ENCODE data around the gene PCBP3. TPM values are rescaled to one million over a fixed set of nuclear protein-coding genes. Genes with fewer than 3 reads are reported as not detected.

Gene PCBP3
- total and polyA plus RNA-seq, 2 donors from 2014 or later: 2.3 to 5.4 TPM

- no peak overlapping the region for H3K27ac ChIP-seq (ENCODE audit: low read depth in 2 of 2, low read length in 2 of 2)
- H3K9ac ChIP-seq (ENCODE audit: low read length in 3 of 3): no peak overlapping the region
- H3K4me3 ChIP-seq (ENCODE audit: low read length in 3 of 3): no peak overlapping the region
- intact Hi-C loops (cut with DNase I): no loop called here
- H3K9me3 ChIP-seq (ENCODE audit: control insufficient read depth in 2 of 3, insufficient read depth in 1 of 3, low read length in 3 of 3): peaks cover 0 to 2% (median 0%) of the 10 kb centered on the region in 3 donors
- peaks cover 7% of the 10 kb centered on the region for H3K27me3 ChIP-seq (ENCODE audit: control insufficient read depth, insufficient read depth, low read length)
- DNase-seq: peak in 2 of 5 donors; percentile 62 to 86
- no peak for FAIRE-seq
- H3K4me1 ChIP-seq (ENCODE audit: control insufficient read depth in 2 of 3, insufficient read depth in 2 of 3, low read depth in 1 of 3, low read length in 3 of 3): peaks cover 0 to 2% (median 0%) of the 10 kb centered on the region in 3 donors
- TF ChIP-seq CTCF (IDR thresholded peaks at IDR 0.05; ENCODE audit: borderline replicate concordance, extremely low read depth, insufficient read depth): no peak
- H3K36me3 ChIP-seq (ENCODE audit: control insufficient read depth in 2 of 3, insufficient read depth in 3 of 3, low read length in 3 of 3): no peaks in the 10 kb centered on the region
Measured at GRCh38 chr21:45640888-45641479, 2.5 kb upstream of the PCBP3 start.

GRCh38 chr21:45641480-45642035 is 2.0 kb upstream of the PCBP3 start:
- no peak overlapping the region for H3K27ac ChIP-seq (ENCODE audit: low read depth in 2 of 2, low read length in 2 of 2)
- H3K9ac ChIP-seq (ENCODE audit: low read length in 3 of 3): no peak overlapping the region
- no peaks in the 10 kb centered on the region for H3K36me3 ChIP-seq (ENCODE audit: control insufficient read depth in 2 of 3, insufficient read depth in 3 of 3, low read length in 3 of 3)
- peaks cover 0 to 2% (median 0%) of the 10 kb centered on the region in 3 donors for H3K4me1 ChIP-seq (ENCODE audit: control insufficient read depth in 2 of 3, insufficient read depth in 2 of 3, low read depth in 1 of 3, low read length in 3 of 3)
- TF ChIP-seq CTCF (IDR thresholded peaks at IDR 0.05; ENCODE audit: borderline replicate concordance, extremely low read depth, insufficient read depth): no peak
- H3K9me3 ChIP-seq (ENCODE audit: control insufficient read depth in 2 of 3, insufficient read depth in 1 of 3, low read length in 3 of 3): peaks cover 0 to 2% (median 0%) of the 10 kb centered on the region in 3 donors
- no peak overlapping the region for H3K4me3 ChIP-seq (ENCODE audit: low read length in 3 of 3)
- intact Hi-C loops (cut with DNase I): no loop called here
- FAIRE-seq: no peak
- peak in 1 of 5 donors; percentile 68 for DNase-seq
- H3K27me3 ChIP-seq (ENCODE audit: control insufficient read depth, insufficient read depth, low read length): peaks cover 7% of the 10 kb centered on the region

GRCh38 chr21:45642122-45642813 is 1.3 kb upstream of the PCBP3 start:
- FAIRE-seq: no peak
- no peak overlapping the region for H3K9ac ChIP-seq (ENCODE audit: low read length in 3 of 3)
- peak in 3 of 5 donors; percentile 29 to 88 (median 78) for DNase-seq
- peaks cover 0 to 3% (median 0%) of the 10 kb centered on the region in 3 donors for H3K9me3 ChIP-seq (ENCODE audit: control insufficient read depth in 2 of 3, insufficient read depth in 1 of 3, low read length in 3 of 3)
- no peaks in the 10 kb centered on the region for H3K36me3 ChIP-seq (ENCODE audit: control insufficient read depth in 2 of 3, insufficient read depth in 3 of 3, low read length in 3 of 3)
- H3K4me1 ChIP-seq (ENCODE audit: control insufficient read depth in 2 of 3, insufficient read depth in 2 of 3, low read depth in 1 of 3, low read length in 3 of 3): peaks cover 0 to 2% (median 0%) of the 10 kb centered on the region in 3 donors
- H3K4me3 ChIP-seq (ENCODE audit: low read length in 3 of 3): no peak overlapping the region
- intact Hi-C loops (cut with DNase I): no loop called here
- no peak for TF ChIP-seq CTCF (IDR thresholded peaks at IDR 0.05; ENCODE audit: borderline replicate concordance, extremely low read depth, insufficient read depth)
- H3K27ac ChIP-seq (ENCODE audit: low read depth in 2 of 2, low read length in 2 of 2): no peak overlapping the region
- peaks cover 7% of the 10 kb centered on the region for H3K27me3 ChIP-seq (ENCODE audit: control insufficient read depth, insufficient read depth, low read length)

Data from kidney (tissue), 14 donors.